GM10266 (cell line): ENCODE data around the gene CNNM3.

Experiments
- DNase-seq: peaks from one replicate; pipeline ENCODE4 v3.0.0; 2012; ENCODE audit errors: extremely low spot score
- TF ChIP-seq, protein P1 (sequence below): IDR thresholded peaks from 2 replicates; pipeline ENCODE4 v1.5.1; 2012; ENCODE audit warnings: mild to moderate bottlenecking, low read depth; ENCODE audit not compliant: control insufficient read depth, insufficient read depth; ENCODE audit errors: missing control alignments

The CNNM3 gene

DNA sequence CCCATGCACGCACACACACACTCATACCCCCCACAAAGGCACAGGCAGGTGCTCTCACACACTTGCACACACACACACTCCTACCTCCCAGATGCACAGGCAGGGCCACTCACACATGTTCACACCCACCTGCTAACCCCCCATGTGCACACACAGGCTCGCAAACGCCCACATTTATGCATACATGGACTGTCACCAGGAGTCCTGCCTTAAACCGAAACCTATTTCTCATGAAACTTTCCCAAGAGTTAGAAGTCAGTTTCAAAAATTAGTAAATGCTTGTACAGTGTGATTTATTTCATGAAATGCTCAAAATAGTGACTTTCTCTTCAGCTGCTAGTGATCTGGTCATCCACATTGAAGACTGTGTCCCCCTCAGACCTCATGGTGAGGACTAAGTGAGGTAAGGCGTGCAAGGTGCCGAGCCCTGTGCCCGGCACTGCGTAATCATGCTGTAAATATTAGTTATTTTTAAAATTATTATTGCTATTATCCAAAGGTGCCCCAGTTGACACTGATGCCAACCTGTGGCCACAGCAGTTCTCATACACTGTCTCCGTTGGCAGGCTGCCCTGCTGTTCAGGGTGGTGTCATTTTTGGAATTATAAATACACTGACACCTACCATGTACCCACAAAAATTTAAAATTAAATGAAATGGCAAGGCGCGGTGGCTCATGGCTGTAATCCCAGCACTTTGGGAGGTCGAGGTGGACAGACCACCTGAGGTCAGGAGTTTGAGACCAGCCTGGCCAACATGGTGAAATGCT, 43.0 kb upstream of the CNNM3 start:
- TF ChIP-seq, protein P1, sequence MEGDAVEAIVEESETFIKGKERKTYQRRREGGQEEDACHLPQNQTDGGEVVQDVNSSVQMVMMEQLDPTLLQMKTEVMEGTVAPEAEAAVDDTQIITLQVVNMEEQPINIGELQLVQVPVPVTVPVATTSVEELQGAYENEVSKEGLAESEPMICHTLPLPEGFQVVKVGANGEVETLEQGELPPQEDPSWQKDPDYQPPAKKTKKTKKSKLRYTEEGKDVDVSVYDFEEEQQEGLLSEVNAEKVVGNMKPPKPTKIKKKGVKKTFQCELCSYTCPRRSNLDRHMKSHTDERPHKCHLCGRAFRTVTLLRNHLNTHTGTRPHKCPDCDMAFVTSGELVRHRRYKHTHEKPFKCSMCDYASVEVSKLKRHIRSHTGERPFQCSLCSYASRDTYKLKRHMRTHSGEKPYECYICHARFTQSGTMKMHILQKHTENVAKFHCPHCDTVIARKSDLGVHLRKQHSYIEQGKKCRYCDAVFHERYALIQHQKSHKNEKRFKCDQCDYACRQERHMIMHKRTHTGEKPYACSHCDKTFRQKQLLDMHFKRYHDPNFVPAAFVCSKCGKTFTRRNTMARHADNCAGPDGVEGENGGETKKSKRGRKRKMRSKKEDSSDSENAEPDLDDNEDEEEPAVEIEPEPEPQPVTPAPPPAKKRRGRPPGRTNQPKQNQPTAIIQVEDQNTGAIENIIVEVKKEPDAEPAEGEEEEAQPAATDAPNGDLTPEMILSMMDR = no peak
- DNase-seq = peak; percentile 57

DNA sequence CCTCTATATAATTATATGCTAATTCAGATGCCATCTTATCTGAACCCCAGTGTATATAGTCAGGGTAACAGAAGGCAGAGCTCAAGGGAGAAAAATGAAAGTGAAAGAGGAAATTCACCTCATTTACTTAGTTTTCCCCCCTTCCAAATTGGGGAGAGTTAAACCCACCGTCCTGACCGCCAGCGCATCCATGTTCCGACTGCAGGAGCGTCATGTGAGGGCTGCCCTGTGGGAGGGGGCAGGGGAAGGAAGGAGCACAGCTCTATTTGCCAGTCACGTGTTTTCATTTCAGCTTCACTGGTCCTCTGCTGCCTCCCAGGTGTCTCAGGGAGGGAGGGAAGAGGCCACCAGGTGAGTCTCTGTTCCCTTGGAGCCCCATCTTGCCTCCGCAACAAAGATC, 42.1 kb upstream of the CNNM3 start:
- TF ChIP-seq, protein P1 = no peak
- no peak for DNase-seq

DNA sequence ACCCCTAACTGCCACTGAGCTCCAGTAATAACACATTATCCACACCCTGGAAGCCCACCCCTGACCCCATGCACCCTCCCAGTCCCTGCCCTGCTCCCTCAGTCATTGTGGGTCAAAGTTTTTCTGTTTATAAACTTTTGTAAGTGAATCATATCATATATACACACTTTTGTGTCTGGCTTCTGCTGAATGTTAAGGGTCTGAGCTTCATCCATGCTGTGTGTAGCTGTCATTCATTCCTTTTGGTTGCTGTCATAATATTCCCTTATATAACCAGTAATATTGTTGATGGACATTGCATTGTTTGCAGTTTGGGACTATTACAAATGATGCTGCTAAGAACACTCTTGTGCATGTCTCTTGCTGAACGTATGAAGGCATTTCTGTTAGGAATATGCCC, 40.9 kb upstream of the CNNM3 start:
- TF ChIP-seq, protein P1 = no peak
- DNase-seq = no peak

DNA sequence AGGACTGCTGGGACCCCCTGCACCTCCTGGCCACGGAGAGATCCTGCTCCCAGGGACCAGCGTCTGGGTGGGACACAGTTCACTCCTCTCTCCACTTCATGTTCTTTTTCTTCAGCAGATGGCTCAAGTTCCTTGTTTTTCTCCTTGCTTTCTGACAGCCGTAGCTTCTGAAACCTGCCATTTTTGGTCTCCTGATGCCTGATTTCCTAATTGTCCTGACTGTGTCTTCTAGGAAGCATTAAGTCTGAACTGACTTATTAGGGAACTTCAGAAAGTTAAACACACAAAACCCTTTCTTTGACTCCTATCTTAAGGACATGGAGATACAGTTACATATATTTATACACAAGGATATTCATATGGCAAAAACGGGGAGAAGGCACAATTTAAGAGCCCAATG, 32.7 kb upstream of the CNNM3 start:
- TF ChIP-seq, protein P1 = no peak
- no peak for DNase-seq

DNA sequence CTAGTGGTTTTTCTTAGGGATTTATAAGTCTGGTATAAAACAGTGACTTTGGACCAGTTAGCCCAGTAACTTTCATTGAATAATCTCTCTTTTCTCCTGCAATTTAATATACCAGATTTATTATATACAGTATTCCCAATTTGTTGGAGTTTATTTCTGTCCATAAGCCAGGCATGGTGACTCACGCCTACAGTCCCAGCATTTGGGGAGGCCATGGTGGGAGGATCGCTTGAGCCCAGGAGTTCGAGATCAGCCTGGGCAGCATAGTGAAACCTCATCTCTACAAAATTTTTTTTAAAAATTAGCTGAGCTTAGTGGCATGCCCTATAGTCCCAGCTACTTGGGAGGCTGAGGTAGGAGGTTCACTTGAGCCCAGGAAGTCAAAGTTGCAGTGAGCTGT, 28.7 kb upstream of the CNNM3 start:
- no peak for DNase-seq
- TF ChIP-seq, protein P1 = no peak

DNA sequence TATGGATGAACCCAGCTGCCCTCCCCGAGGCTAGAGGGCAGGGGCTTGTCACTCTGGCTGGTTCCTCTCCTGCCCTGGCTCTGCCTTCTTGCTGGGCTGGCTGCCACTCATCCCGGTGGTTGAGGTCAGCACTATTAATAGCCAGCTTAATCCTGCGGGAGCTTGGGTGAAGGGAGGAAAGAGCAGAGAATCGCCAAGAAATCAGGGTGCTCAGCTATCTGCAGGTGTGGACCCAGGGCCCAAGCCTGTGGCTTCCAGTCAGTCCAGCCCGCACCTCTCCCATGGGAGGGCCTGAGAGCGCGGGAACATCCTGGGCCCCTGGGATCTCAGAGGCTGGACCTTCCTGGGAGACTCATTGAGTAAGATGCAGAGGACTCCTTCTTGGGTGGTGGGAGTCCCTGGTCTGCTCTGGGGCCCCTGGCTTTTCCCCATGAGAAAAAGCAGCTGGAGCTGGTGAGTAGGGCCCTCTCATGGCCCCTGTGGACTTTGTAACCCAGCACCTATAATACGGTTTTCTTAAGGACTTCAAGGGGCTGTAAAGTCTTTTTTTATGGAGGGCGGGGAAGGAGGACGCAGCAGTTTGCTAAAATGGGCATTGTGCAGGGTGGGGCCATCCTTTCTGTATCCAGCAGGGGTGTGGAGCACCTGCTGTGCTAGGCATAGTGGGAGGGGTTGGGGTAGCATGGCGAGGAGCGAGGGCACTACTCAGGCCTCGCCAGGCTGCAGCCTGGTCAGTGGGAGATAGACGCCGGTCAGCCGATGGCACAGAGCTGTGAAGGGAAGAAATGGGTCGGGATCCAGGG, 27.4 kb upstream of the CNNM3 start:
- TF ChIP-seq, protein P1 = no peak
- no peak for DNase-seq

DNA sequence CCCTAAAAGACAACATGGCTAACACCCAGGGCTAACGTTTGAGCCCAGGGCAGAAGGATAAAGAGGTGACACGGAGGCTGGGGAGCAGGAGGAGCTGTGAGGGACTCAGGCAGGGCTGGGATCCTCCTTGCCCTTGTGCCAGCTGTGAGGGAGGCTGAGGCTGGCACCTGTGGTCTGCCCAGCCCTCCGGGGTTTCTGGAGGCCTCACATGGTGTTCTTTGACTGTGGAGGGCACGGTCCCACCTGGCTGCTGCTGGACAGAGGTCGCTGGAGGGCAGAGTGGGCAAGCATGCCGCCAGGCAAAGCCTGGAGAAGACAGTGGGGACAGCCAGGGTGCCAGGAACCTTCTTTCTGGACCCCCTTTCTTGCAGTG, 26.8 kb upstream of the CNNM3 start:
- no peak for DNase-seq
- TF ChIP-seq, protein P1 = no peak
